EL (cell line): ENCODE data around the gene STH.
"Not testable (repeated sequence)": the region's sequence is repeated elsewhere in the genome, so short reads cannot be mapped to it uniquely, and the experiment has no call there.

Experiments
- DNase-seq: peaks from one replicate; pipeline ENCODE4 v3.0.0-alpha.2; 2016

The STH gene

DNA sequence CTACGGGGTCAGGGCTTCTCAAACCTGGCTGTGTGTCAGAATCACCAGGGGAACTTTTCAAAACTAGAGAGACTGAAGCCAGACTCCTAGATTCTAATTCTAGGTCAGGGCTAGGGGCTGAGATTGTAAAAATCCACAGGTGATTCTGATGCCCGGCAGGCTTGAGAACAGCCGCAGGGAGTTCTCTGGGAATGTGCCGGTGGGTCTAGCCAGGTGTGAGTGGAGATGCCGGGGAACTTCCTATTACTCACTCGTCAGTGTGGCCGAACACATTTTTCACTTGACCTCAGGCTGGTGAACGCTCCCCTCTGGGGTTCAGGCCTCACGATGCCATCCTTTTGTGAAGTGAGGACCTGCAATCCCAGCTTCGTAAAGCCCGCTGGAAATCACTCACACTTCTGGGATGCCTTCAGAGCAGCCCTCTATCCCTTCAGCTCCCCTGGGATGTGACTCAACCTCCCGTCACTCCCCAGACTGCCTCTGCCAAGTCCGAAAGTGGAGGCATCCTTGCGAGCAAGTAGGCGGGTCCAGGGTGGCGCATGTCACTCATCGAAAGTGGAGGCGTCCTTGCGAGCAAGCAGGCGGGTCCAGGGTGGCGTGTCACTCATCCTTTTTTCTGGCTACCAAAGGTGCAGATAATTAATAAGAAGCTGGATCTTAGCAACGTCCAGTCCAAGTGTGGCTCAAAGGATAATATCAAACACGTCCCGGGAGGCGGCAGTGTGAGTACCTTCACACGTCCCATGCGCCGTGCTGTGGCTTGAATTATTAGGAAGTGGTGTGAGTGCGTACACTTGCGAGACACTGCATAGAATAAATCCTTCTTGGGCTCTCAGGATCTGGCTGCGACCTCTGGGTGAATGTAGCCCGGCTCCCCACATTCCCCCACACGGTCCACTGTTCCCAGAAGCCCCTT, 10.9 kb downstream of the STH start:
- DNase-seq, result peak; percentile 63

DNA sequence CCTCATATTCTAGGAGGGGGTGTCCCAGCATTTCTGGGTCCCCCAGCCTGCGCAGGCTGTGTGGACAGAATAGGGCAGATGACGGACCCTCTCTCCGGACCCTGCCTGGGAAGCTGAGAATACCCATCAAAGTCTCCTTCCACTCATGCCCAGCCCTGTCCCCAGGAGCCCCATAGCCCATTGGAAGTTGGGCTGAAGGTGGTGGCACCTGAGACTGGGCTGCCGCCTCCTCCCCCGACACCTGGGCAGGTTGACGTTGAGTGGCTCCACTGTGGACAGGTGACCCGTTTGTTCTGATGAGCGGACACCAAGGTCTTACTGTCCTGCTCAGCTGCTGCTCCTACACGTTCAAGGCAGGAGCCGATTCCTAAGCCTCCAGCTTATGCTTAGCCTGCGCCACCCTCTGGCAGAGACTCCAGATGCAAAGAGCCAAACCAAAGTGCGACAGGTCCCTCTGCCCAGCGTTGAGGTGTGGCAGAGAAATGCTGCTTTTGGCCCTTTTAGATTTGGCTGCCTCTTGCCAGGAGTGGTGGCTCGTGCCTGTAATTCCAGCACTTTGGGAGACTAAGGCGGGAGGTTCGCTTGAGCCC, 11.6 kb downstream of the STH start:
- no peak for DNase-seq

DNA sequence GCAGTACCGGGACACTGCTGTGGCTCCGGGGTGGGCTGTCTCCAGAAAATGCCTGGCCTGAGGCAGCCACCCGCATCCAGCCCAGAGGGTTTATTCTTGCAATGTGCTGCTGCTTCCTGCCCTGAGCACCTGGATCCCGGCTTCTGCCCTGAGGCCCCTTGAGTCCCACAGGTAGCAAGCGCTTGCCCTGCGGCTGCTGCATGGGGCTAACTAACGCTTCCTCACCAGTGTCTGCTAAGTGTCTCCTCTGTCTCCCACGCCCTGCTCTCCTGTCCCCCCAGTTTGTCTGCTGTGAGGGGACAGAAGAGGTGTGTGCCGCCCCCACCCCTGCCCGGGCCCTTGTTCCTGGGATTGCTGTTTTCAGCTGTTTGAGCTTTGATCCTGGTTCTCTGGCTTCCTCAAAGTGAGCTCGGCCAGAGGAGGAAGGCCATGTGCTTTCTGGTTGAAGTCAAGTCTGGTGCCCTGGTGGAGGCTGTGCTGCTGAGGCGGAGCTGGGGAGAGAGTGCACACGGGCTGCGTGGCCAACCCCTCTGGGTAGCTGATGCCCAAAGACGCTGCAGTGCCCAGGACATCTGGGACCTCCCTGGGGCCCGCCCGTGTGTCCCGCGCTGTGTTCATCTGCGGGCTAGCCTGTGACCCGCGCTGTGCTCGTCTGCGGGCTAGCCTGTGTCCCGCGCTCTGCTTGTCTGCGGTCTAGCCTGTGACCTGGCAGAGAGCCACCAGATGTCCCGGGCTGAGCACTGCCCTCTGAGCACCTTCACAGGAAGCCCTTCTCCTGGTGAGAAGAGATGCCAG, 12.9 kb downstream of the STH start:
- DNase-seq, result no peak

GRCh38 chr17:46012506-46013079, 13.5 kb downstream of the STH start:
- no peak for DNase-seq

GRCh38 chr17:46013127-46013501, 14.1 kb downstream of the STH start:
- no peak for DNase-seq

GRCh38 chr17:46013502-46014165, 14.6 kb downstream of the STH start:
- peak; percentile 71 for DNase-seq

DNA sequence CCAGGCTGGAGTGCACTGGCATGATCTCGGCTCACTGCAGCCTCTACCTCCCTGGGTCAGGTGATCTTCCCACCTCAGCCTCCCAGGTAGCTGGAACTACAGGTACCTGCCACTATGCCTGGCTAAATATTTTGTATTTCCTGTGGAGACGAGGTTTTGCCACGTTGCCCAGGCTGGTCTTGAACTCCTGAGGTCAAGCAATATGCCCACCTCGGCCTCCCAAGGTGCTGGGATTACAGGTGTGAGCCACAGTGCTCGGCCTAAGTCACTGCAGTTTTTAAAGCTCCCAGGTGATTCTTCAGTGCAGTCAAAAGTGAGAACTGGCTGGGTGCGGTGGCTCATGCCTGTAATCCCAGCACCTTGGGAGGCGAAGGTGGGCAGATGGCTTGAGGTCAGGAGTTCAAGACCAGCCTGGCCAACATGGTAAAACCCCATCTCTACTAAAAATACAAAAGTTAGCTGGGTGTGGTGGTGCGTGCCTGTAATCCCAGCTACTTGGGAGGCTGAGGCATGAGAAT, 20.4 kb downstream of the STH start:
- DNase-seq, result not testable (repeated sequence)

- no peak for DNase-seq
Observed at GRCh38 chr17:46020023-46020761, 21.1 kb downstream of the STH start.

DNA sequence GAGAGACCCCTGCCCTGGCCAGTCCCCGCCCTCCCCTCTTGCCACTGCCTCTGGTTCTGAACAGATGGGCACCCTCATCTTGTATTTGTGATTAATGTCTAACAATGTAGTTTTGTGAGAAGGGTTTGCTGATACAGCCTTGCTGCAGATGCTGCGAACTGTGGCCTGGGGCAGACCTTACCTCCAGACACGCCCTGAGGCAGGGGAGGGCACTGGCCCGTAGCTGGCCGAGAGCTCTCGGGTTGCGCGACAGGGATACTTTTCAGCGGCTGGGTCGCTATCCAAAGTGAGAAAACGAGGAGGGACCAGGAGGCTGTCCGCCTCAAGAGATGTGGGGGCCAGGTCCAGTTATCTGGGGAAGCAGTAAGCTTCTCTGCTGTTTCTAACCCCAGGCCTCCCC, 21.9 kb downstream of the STH start:
- DNase-seq, result no peak

GRCh38 chr17:46023366-46023765, 24.3 kb downstream of the STH start:
- DNase-seq, result not testable (repeated sequence)

- DNase-seq, result no peak
Observed at GRCh38 chr17:46023783-46024388, 24.8 kb downstream of the STH start.

- no peak for DNase-seq
Observed at GRCh38 chr17:46024590-46024989, 25.5 kb downstream of the STH start.

DNA sequence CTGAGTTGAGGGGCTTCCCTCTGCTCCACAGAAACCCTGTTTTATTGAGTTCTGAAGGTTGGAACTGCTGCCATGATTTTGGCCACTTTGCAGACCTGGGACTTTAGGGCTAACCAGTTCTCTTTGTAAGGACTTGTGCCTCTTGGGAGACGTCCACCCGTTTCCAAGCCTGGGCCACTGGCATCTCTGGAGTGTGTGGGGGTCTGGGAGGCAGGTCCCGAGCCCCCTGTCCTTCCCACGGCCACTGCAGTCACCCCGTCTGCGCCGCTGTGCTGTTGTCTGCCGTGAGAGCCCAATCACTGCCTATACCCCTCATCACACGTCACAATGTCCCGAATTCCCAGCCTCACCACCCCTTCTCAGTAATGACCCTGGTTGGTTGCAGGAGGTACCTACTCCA, 26.0 kb downstream of the STH start:
- DNase-seq, result no peak

GRCh38 chr17:46025510-46026165, 26.6 kb downstream of the STH start:
- no peak for DNase-seq

- DNase-seq, result no peak
Observed at GRCh38 chr17:46026166-46027047, 27.4 kb downstream of the STH start.

- DNase-seq, result no peak
Observed at GRCh38 chr17:46027048-46027975, 28.3 kb downstream of the STH start.

- DNase-seq, result no peak
Observed at GRCh38 chr17:46027976-46028325, 28.9 kb downstream of the STH start.

- DNase-seq, result no peak
Observed at GRCh38 chr17:46028374-46028773, 29.3 kb downstream of the STH start.
